ENCODE results near the gene BEND4. TPM values are rescaled to one million over a fixed set of nuclear protein-coding genes. Genes with fewer than 3 reads are reported as not detected.

Gene BEND4
- polyA plus RNA-seq, 1 experiment = not detected

DNA sequence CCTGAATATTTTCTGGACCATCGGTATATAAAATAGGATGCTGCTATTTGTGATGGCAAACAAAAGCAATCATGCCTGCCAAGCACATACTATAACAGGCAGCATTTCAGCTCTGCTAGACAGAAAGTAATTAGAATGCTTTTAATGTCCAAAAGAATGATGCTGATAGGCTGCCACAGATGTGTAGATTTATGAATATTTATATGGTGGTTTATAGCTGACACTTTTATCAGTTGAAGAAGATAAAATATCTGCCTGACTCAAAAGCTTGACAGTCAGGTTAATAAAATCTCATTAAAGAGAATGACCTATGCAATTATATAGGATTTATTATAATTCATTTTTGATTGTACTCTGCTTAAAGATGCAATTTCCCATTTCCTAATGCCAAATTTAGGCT is 4.0 kb downstream of the BEND4 start:
- CTCF ChIA-PET = interaction anchor here (0.5 kb wide), 1 partner anchor 36 kb away, joined by 3 read pairs; no protein-coding TSS in a partner anchor
- no peak for DNase-seq (ENCODE audit: low read depth, low spot score)
- no peak overlapping the region for H3K27ac ChIP-seq (ENCODE audit: low read depth, low read length)
- TF ChIP-seq, protein P1, sequence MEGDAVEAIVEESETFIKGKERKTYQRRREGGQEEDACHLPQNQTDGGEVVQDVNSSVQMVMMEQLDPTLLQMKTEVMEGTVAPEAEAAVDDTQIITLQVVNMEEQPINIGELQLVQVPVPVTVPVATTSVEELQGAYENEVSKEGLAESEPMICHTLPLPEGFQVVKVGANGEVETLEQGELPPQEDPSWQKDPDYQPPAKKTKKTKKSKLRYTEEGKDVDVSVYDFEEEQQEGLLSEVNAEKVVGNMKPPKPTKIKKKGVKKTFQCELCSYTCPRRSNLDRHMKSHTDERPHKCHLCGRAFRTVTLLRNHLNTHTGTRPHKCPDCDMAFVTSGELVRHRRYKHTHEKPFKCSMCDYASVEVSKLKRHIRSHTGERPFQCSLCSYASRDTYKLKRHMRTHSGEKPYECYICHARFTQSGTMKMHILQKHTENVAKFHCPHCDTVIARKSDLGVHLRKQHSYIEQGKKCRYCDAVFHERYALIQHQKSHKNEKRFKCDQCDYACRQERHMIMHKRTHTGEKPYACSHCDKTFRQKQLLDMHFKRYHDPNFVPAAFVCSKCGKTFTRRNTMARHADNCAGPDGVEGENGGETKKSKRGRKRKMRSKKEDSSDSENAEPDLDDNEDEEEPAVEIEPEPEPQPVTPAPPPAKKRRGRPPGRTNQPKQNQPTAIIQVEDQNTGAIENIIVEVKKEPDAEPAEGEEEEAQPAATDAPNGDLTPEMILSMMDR (IDR thresholded peaks at IDR 0.05; ENCODE audit: low read depth, low read length) = no peak
- H3K4me3 ChIP-seq (ENCODE audit: low read depth, low read length) = no peak overlapping the region
- POLR2A ChIA-PET = no interaction called here
- H3K27me3 ChIP-seq (ENCODE audit: control insufficient read depth, insufficient read depth, low read length) = peaks cover 38% of the 10 kb centered on the region
- H3K9me3 ChIP-seq (ENCODE audit: control insufficient read depth, insufficient read depth, low read length) = peaks cover 5% of the 10 kb centered on the region; the same call in 1 of the 2 replicates

DNA sequence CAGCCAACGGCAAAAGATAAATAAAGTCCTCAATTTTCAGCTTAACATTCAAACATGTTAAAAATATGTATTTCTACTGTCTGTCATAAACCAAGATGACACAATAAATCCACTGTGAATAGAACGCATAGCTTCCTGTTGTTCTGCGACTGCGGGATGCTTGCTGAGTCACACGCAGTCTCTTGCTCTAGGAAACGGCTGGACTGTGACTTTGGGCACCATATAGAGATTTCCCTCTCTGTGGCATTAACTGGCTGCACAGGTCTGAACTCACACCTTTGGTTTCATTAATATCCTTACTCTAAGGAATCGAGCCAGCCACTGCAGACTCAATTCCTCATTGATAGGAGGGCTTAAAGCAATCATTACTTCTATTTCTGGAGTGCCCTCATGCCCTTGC is 8.4 kb downstream of the BEND4 start:
- ChIA-PET POLR2A (no interaction called here), CTCF (no interaction called here)
- peaks cover 6% of the 10 kb centered on the region for H3K27me3 ChIP-seq (ENCODE audit: control insufficient read depth, insufficient read depth, low read length)
- H3K27ac ChIP-seq (ENCODE audit: low read depth, low read length) = no peak overlapping the region
- H3K9me3 ChIP-seq (ENCODE audit: control insufficient read depth, insufficient read depth, low read length) = no peaks in the 10 kb centered on the region
- no peak overlapping the region for H3K4me3 ChIP-seq (ENCODE audit: low read depth, low read length)
- TF ChIP-seq, protein P1 (IDR thresholded peaks at IDR 0.05; ENCODE audit: low read depth, low read length) = no peak
- no peak for DNase-seq (ENCODE audit: low read depth, low spot score)

DNA sequence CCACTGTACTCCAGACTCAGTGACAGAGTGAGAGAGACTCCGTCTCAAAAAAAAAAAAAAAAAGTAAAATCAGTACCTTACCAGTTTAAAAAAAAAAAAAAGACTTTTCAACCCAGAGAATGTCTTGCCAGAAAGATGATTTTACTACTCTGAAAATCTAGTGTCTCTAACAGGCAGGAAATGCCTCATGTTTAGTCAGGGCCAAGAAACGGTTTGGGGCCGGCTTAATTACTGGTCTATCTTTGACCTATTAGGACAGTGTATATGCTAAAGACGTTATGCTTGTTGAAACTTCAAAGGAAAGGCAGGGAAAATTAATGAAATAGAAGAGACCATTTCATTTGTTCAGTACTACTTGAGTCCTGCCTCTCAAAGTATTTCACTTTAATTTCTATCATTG is 9.9 kb downstream of the BEND4 start:
- TF ChIP-seq, protein P1 (IDR thresholded peaks at IDR 0.05; ENCODE audit: low read depth, low read length) = no peak
- no peak for DNase-seq (ENCODE audit: low read depth, low spot score)
- H3K9me3 ChIP-seq (ENCODE audit: control insufficient read depth, insufficient read depth, low read length) = no peaks in the 10 kb centered on the region
- no peak overlapping the region for H3K4me3 ChIP-seq (ENCODE audit: low read depth, low read length)
- H3K27me3 ChIP-seq (ENCODE audit: control insufficient read depth, insufficient read depth, low read length) = no peaks in the 10 kb centered on the region
- no peak overlapping the region for H3K27ac ChIP-seq (ENCODE audit: low read depth, low read length)
- ChIA-PET POLR2A (no interaction called here), CTCF (no interaction called here)

DNA sequence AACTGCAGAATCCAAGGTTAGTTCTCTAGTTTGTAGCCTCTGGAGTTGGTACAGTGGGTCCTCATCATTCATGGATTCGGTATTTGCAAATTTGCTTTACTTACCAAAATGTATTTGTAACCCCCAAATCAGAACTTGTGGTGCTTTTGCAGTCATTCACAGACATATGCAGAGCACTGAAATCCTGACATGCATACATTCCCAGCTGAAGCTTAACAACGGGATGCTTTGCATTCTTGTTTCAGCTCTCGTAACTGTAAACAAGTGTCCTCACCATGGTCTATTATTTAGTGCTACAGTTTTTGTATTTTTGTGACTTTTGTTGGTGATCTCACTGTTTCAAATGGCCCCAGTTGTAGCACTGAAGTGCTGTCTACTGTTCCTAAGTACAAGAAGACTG is 16.1 kb downstream of the BEND4 start:
- no peak overlapping the region for H3K27ac ChIP-seq (ENCODE audit: low read depth, low read length)
- POLR2A ChIA-PET = no interaction called here
- H3K4me3 ChIP-seq (ENCODE audit: low read depth, low read length) = no peak overlapping the region
- TF ChIP-seq, protein P1 (IDR thresholded peaks at IDR 0.05; ENCODE audit: low read depth, low read length) = no peak
- H3K9me3 ChIP-seq (ENCODE audit: control insufficient read depth, insufficient read depth, low read length) = no peaks in the 10 kb centered on the region
- CTCF ChIA-PET = no interaction called here
- DNase-seq (ENCODE audit: low read depth, low spot score) = no peak
- no peaks in the 10 kb centered on the region for H3K27me3 ChIP-seq (ENCODE audit: control insufficient read depth, insufficient read depth, low read length)

DNA sequence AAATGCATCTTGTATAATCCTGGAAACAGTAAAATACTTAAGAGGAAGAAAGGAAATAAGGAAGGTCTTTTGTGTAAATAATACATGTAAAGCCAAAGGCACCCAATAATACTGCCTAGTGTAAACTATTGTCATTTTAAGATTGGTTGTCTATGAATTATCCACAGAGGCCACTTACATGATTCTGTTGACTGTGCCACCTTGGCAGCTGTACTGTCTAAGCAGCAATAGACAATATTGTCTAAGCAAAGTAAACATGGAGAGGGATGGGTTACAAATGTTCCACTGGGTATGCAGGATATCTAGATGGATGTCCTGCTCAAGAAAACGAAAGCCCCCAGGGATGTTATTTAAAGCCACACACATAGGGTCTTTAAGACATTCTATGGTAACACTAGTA is 19.4 kb downstream of the BEND4 start:
- no peak for DNase-seq (ENCODE audit: low read depth, low spot score)
- no peaks in the 10 kb centered on the region for H3K27me3 ChIP-seq (ENCODE audit: control insufficient read depth, insufficient read depth, low read length)
- CTCF ChIA-PET = no interaction called here
- H3K9me3 ChIP-seq (ENCODE audit: control insufficient read depth, insufficient read depth, low read length) = no peaks in the 10 kb centered on the region
- TF ChIP-seq, protein P1 (IDR thresholded peaks at IDR 0.05; ENCODE audit: low read depth, low read length) = no peak
- no peak overlapping the region for H3K27ac ChIP-seq (ENCODE audit: low read depth, low read length)
- POLR2A ChIA-PET = no interaction called here
- H3K4me3 ChIP-seq (ENCODE audit: low read depth, low read length) = no peak overlapping the region

Measured in AG04450 (cell line).